CD14-positive monocyte (primary cell): Measurements from ENCODE around the gene N4BP2. TPM values are rescaled to one million over a fixed set of nuclear protein-coding genes. Genes with fewer than 3 reads are reported as not detected.

Experiments
- DNase-seq, 3 donors: peaks; one replicate each; pipeline ENCODE4 v3.0.0-alpha.2; 2011 to 2022
- H2AFZ ChIP-seq: 2 replicates; pipeline ENCODE4 v1.6.0; 2012; ENCODE audit warnings: mild to moderate bottlenecking, low read depth, low read length, inconsistent platforms; ENCODE audit not compliant: insufficient read depth, poor library complexity, severe bottlenecking
- H3K27ac ChIP-seq, 2 donors: 1 replicate in 1 of 2; 2 replicates in 1 of 2; pipeline ENCODE4 v1.5.1; 2012 to 2013; ENCODE audit warnings: low read length in 2 of 2, control low read depth in 1 of 2, inconsistent platforms in 1 of 2, low read depth in 1 of 2, mild to moderate bottlenecking in 1 of 2
- H3K27me3 ChIP-seq, 2 donors: one replicate each; pipeline versions ENCODE4 v1.6.0 to v1.6.1; 2011 to 2013; ENCODE audit warnings: low read length in 2 of 2; ENCODE audit not compliant: control insufficient read depth in 2 of 2, insufficient read depth in 2 of 2
- H3K36me3 ChIP-seq, 2 donors: replicated peaks in 1 of 2; 1 replicate in 1 of 2; 2 replicates in 1 of 2; pipeline versions ENCODE4 v1.5.1 to v1.6.1; 2012 to 2013; ENCODE audit warnings: low read length in 2 of 2, control low read depth in 1 of 2, inconsistent platforms in 1 of 2, mild to moderate bottlenecking in 1 of 2; ENCODE audit not compliant: insufficient read depth in 2 of 2, control insufficient read depth in 1 of 2
- H3K4me1 ChIP-seq, 2 donors: 1 replicate in 1 of 2; 2 replicates in 1 of 2; pipeline versions ENCODE4 v1.5.1 to v1.6.1; 2012 to 2013; ENCODE audit warnings: low read length in 2 of 2, control low read depth in 1 of 2, inconsistent platforms in 1 of 2, mild to moderate bottlenecking in 1 of 2, moderate library complexity in 1 of 2; ENCODE audit not compliant: insufficient read depth in 2 of 2, control insufficient read depth in 1 of 2
- H3K4me2 ChIP-seq: replicated peaks from 2 replicates; pipeline ENCODE3; 2012; ENCODE audit warnings: low read length, moderate library complexity, mild to moderate bottlenecking; ENCODE audit not compliant: poor library complexity, severe bottlenecking; ENCODE audit errors: extremely low read depth
- H3K4me3 ChIP-seq, 3 experiments: fragments of 200-600 bp in 1 of 3; sonication (generic) in 1 of 3; replicated peaks in 1 of 3; 1 replicate in 2 of 3; 2 replicates in 1 of 3; pipeline ENCODE4 v1.5.1; 2011 to 2013; ENCODE audit warnings: low read length in 3 of 3, mild to moderate bottlenecking in 3 of 3, control low read depth in 2 of 3, low read depth in 2 of 3, inconsistent platforms in 1 of 3, moderate library complexity in 1 of 3
- H3K79me2 ChIP-seq: 2 replicates; pipeline ENCODE4 v1.6.0; 2012; ENCODE audit warnings: mild to moderate bottlenecking, control low read depth, inconsistent platforms, low read length, moderate library complexity; ENCODE audit not compliant: insufficient read depth
- H3K9ac ChIP-seq: 2 replicates; pipeline ENCODE4 v1.6.0; 2017; ENCODE audit warnings: low read length, mild to moderate bottlenecking; ENCODE audit not compliant: insufficient read depth, poor library complexity, severe bottlenecking
- H3K9me3 ChIP-seq, 2 donors: replicated peaks in 1 of 2; 1 replicate in 1 of 2; 2 replicates in 1 of 2; pipeline versions ENCODE4 v1.5.1 to v1.6.1; 2012 to 2013; ENCODE audit warnings: low read length in 2 of 2, control low read depth in 1 of 2; ENCODE audit not compliant: control insufficient read depth in 1 of 2, insufficient read depth in 1 of 2
- H4K20me1 ChIP-seq: 2 replicates; pipeline ENCODE4 v1.6.0; 2012; ENCODE audit warnings: mild to moderate bottlenecking, low read length, control low read depth, moderate library complexity; ENCODE audit not compliant: insufficient read depth
- H3K27ac Mint-ChIP-seq, 7 donors: one replicate each; pipeline ENCODE4 v1.8.0; 2020; ENCODE audit warnings: mild to moderate bottlenecking in 7 of 7, mixed read lengths in 7 of 7, moderate library complexity in 6 of 7, inconsistent platforms in 2 of 7
- H3K27me3 Mint-ChIP-seq, 3 donors: one replicate each; pipeline ENCODE4 v1.8.0; 2021 to 2022; ENCODE audit warnings: low read depth in 3 of 3, mild to moderate bottlenecking in 3 of 3, mixed read lengths in 3 of 3, moderate library complexity in 3 of 3, inconsistent platforms in 1 of 3
- H3K36me3 Mint-ChIP-seq, 2 donors: one replicate each; pipeline ENCODE4 v1.8.0; 2020; ENCODE audit warnings: mixed read lengths in 2 of 2, inconsistent platforms in 1 of 2, mild to moderate bottlenecking in 1 of 2
- H3K4me1 Mint-ChIP-seq: one replicate; pipeline ENCODE4 v1.8.0; 2020; ENCODE audit warnings: mild to moderate bottlenecking, mixed read lengths
- H3K4me3 Mint-ChIP-seq, 2 donors: one replicate each; pipeline ENCODE4 v1.8.0; 2020; ENCODE audit warnings: mild to moderate bottlenecking in 2 of 2, mixed read lengths in 2 of 2, moderate library complexity in 1 of 2
- H3K9me3 Mint-ChIP-seq, 7 donors: one replicate each; pipeline ENCODE4 v1.8.0; 2020 to 2022; ENCODE audit warnings: mixed read lengths in 7 of 7, mild to moderate bottlenecking in 6 of 7, moderate library complexity in 6 of 7, inconsistent platforms in 2 of 7
- WGBS: methylation state at CpG from one replicate; pipeline ENCODE4 v1.1.5; 2013; ENCODE audit warnings: missing lambda C conversion rate; ENCODE audit not compliant: insufficient coverage; 5-methylcytosine and 5-hydroxymethylcytosine counted together
- intact Hi-C, 2 donors: fragments of 100-400 bp; cut with micrococcal nuclease; formaldehyde crosslinking; loops; one replicate each; pipeline versions ENCODE4 v1.15.0 to v1.15.1; 2023
- polyA plus RNA-seq, 3 donors: library from polyadenylated mRNA; depleted of rRNA in 1 of 3; unstranded in 2 of 3; stranded (reverse) in 1 of 3; fragments of 300-500 nt in 2 of 3; fragments of >200 nt in 1 of 3; fragmentation: Illumina TruSeq in 2 of 3; gene quantifications; 1 replicate in 2 of 3; 2 replicates in 1 of 3; pipeline ENCODE4 v1.2.3, GENCODE V29; 2012 to 2021
- TF ChIP-seq, protein P1 (sequence below): fragments of 200-600 bp; IDR thresholded peaks from one replicate; pipeline ENCODE4 v1.8.0; 2022; ENCODE audit warnings: antibody characterized with exemption, mild to moderate bottlenecking

N4BP2 gene
- polyA plus RNA-seq, 3 donors, result 3.1 to 8.3 (median 4.8) TPM

- Mint-ChIP-seq H3K4me1 (peaks cover 30% of the 10 kb centered on the region), H3K9me3 (no peaks in the 10 kb centered on the region), H3K27ac (no peak overlapping the region), H3K27me3 (peaks cover 0 to 3% (median 0%) of the 10 kb centered on the region in 3 donors), H3K36me3 (peaks cover 0 to 2% of the 10 kb centered on the region in 2 donors), H3K4me3 (no peak overlapping the region)
- DNase-seq, result peak; percentile 26 to 77 (median 40)
- no peak overlapping the region for H2AFZ ChIP-seq
- no peaks in the 10 kb centered on the region for H3K36me3 ChIP-seq
- H3K4me1 ChIP-seq, result peaks cover 16 to 29% of the 10 kb centered on the region in 2 donors
- H3K4me3 ChIP-seq, result no peak overlapping the region
- no peaks in the 10 kb centered on the region for H4K20me1 ChIP-seq
- no peaks in the 10 kb centered on the region for H3K9me3 ChIP-seq
- no peak overlapping the region for H3K4me2 ChIP-seq
- no peak overlapping the region for H3K9ac ChIP-seq
- no peaks in the 10 kb centered on the region for H3K79me2 ChIP-seq
- TF ChIP-seq, protein P1, sequence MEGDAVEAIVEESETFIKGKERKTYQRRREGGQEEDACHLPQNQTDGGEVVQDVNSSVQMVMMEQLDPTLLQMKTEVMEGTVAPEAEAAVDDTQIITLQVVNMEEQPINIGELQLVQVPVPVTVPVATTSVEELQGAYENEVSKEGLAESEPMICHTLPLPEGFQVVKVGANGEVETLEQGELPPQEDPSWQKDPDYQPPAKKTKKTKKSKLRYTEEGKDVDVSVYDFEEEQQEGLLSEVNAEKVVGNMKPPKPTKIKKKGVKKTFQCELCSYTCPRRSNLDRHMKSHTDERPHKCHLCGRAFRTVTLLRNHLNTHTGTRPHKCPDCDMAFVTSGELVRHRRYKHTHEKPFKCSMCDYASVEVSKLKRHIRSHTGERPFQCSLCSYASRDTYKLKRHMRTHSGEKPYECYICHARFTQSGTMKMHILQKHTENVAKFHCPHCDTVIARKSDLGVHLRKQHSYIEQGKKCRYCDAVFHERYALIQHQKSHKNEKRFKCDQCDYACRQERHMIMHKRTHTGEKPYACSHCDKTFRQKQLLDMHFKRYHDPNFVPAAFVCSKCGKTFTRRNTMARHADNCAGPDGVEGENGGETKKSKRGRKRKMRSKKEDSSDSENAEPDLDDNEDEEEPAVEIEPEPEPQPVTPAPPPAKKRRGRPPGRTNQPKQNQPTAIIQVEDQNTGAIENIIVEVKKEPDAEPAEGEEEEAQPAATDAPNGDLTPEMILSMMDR, result no peak
- no peak overlapping the region for H3K27ac ChIP-seq
- WGBS, result 0% methylated on average over 1 of the region's 3 CpGs
- intact Hi-C loops, result no loop called here
- no peaks in the 10 kb centered on the region for H3K27me3 ChIP-seq
These were observed 126.3 kb downstream of the N4BP2 start for GRCh38 chr4:40182954-40183353.

DNA sequence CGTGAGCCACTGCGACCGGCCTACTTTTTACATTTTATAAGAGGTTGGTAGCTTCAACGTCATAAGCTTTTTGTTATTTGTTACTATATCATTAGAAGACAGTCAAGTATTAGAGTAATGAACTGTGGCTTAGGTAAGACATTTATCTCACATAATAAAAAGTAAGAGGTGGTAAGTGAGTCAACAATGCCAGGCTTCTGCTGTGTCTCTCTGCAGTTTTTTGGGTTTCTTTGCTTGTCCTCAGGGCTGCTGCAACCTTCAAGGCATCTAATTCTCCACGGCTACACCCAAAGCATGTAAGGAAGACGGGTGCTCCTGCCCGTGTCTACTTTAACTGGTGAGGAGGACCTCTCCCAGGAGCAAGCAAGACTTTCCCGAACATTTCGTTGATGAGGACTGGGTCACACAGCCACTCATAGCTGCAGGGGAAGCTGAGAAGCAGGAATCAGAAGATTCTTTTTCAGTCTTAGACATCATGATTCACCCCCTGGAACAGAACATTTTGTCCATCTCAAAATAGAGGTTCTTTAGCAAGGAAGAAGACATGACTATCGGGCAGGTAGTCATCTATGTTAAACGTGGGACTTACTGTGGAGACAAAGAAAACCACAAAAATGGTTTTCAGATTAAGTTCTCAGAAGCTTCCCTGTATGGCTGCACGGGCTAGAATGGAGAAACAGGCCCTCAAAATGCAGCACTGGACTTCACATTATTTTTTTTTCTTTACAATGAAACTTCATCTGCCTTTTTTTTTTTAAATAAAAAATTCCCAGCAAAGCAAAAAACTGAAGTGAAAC, 127.2 kb downstream of the N4BP2 start:
- H3K9me3 ChIP-seq, result no peaks in the 10 kb centered on the region
- Mint-ChIP-seq H3K4me3 (no peak overlapping the region), H3K9me3 (no peaks in the 10 kb centered on the region), H3K27ac (peak overlapping the region in 2 of 7 donors; percentile 2 to 10), H3K27me3 (peaks cover 0 to 3% (median 2%) of the 10 kb centered on the region in 3 donors), H3K4me1 (peaks cover 30% of the 10 kb centered on the region), H3K36me3 (peaks cover 0 to 2% of the 10 kb centered on the region in 2 donors)
- H3K4me2 ChIP-seq, result no peak overlapping the region
- peak in 1 of 3 donors; percentile 50 for DNase-seq
- no peak overlapping the region for H3K4me3 ChIP-seq
- TF ChIP-seq, protein P1, result no peak
- no peaks in the 10 kb centered on the region for H3K36me3 ChIP-seq
- no peak overlapping the region for H3K9ac ChIP-seq
- no peak overlapping the region for H2AFZ ChIP-seq
- no peak overlapping the region for H3K27ac ChIP-seq
- H3K4me1 ChIP-seq, result peaks cover 16 to 29% of the 10 kb centered on the region in 2 donors
- H3K27me3 ChIP-seq, result no peaks in the 10 kb centered on the region
- no peaks in the 10 kb centered on the region for H3K79me2 ChIP-seq
- WGBS, result 42% methylated on average over 4 of the region's 12 CpGs
- H4K20me1 ChIP-seq, result no peaks in the 10 kb centered on the region
- intact Hi-C loops, result no loop called here
